Right hindlimb (tissue), 1 donor: Measurements from ENCODE around the gene P4HB.

Experiments
- DNase-seq: peaks from one replicate; pipeline ENCODE4 v3.0.0-alpha.2; 2018

P4HB gene

GRCh38 chr17:81808778-81809555, 51.4 kb downstream of the P4HB start:
- DNase-seq: no peak

- DNase-seq: no peak
Measured at GRCh38 chr17:81807839-81808238, 52.5 kb downstream of the P4HB start.

- DNase-seq: no peak
Measured at GRCh38 chr17:81807210-81807719, 53.1 kb downstream of the P4HB start.

GRCh38 chr17:81806461-81807209, 53.7 kb downstream of the P4HB start:
- DNase-seq: no peak

GRCh38 chr17:81805707-81806460, 54.5 kb downstream of the P4HB start:
- no peak for DNase-seq

- DNase-seq: no peak
Measured at GRCh38 chr17:81804559-81805399, 55.6 kb downstream of the P4HB start.

- no peak for DNase-seq
Measured at GRCh38 chr17:81803728-81804558, 56.4 kb downstream of the P4HB start, which contains the start of gene GCGR. GCGR (plus strand) TSS chr17:81804150; CDS start chr17:81809019, 4,869 bp downstream.

GRCh38 chr17:81802856-81803643, 57.3 kb downstream of the P4HB start:
- DNase-seq: no peak

- DNase-seq: no peak
Measured at GRCh38 chr17:81802048-81802758, 58.1 kb downstream of the P4HB start.

GRCh38 chr17:81801327-81801726, 59.0 kb downstream of the P4HB start:
- DNase-seq: no peak

GRCh38 chr17:81794509-81794908, 65.8 kb downstream of the P4HB start:
- no peak for DNase-seq

GRCh38 chr17:81794074-81794476, 66.3 kb downstream of the P4HB start:
- no peak for DNase-seq
